ENCODE data around the gene ATOH8. TPM values are rescaled to one million over a fixed set of nuclear protein-coding genes. Genes with fewer than 3 reads are reported as not detected.

ATOH8 gene
- total RNA-seq, 1 experiment from 2014 or later, result 0.20 TPM

GRCh38 chr2:85744055-85744454 is 9.7 kb upstream of the ATOH8 start:
- no peak overlapping the region for H3K9ac ChIP-seq (ENCODE audit: extremely low read depth, insufficient read length, low read length)
- H3K4me3 Mint-ChIP-seq, result no peak overlapping the region
- no peaks in the 10 kb centered on the region; a peak in 1 of 7 replicates for H3K36me3 Mint-ChIP-seq (ENCODE audit: insufficient read depth in 1 of 3, low read depth in 3 of 3)
- H3T11ph ChIP-seq (ENCODE audit: low read length), result no peak overlapping the region
- H3K14ac ChIP-seq (ENCODE audit: insufficient read depth, low read length), result no peak overlapping the region
- H2BK20ac ChIP-seq (ENCODE audit: low read depth, low read length, poor library complexity, severe bottlenecking), result no peak overlapping the region
- no peak overlapping the region for H3K18ac ChIP-seq (ENCODE audit: insufficient read length, low read depth, low read length)
- H3K4me1 Mint-ChIP-seq, result peaks cover 13 to 24% of the 10 kb centered on the region in 2 experiments
- H2AFZ ChIP-seq (ENCODE audit: low read length), result no peak overlapping the region
- no peak overlapping the region for H2AK5ac ChIP-seq (ENCODE audit: insufficient read length, low read length)
- no peak overlapping the region for H4K5ac ChIP-seq (ENCODE audit: insufficient read length, low read depth, low read length)
- H3K27me3 Mint-ChIP-seq (ENCODE audit: low read depth), result peaks cover 78% of the 10 kb centered on the region
- H3K23me2 ChIP-seq (ENCODE audit: insufficient read length, low read depth, low read length, poor library complexity, severe bottlenecking), result no peaks in the 10 kb centered on the region
- no peaks in the 10 kb centered on the region for H3K9me3 ChIP-seq (ENCODE audit: control insufficient read depth, low read depth, low read length)
- no peak overlapping the region for H3K4me2 ChIP-seq (ENCODE audit: insufficient read depth, insufficient read length, low read length)
- H2BK120ac ChIP-seq (ENCODE audit: low read depth, low read length, poor library complexity, severe bottlenecking), result no peak overlapping the region
- TF ChIP-seq CTCF (conservative IDR thresholded peaks at IDR 0.05), result no peak
- H3K27ac Mint-ChIP-seq, result no peak overlapping the region
- no peak overlapping the region for H3K4ac ChIP-seq (ENCODE audit: low read depth, low read length)
- no peak for DNase-seq
- no peaks in the 10 kb centered on the region for H3K4me1 ChIP-seq (ENCODE audit: insufficient read depth, low read length)
- H4K20me1 ChIP-seq (ENCODE audit: control insufficient read depth, insufficient read depth, insufficient read length), result no peaks in the 10 kb centered on the region
- no peak overlapping the region for H3K56ac ChIP-seq (ENCODE audit: insufficient read length, low read depth, low read length)
- no peaks in the 10 kb centered on the region for H3K79me2 ChIP-seq (ENCODE audit: insufficient read depth, low read length)
- no peak overlapping the region for H2BK5ac ChIP-seq (ENCODE audit: insufficient read length, low read length)
- no peak overlapping the region for H2BK15ac ChIP-seq (ENCODE audit: low read depth, low read length)
- no peak overlapping the region for H4K91ac ChIP-seq (ENCODE audit: insufficient read length, low read depth, low read length)
- H3K27ac ChIP-seq (ENCODE audit: insufficient read length, low read depth, low read length), result no peak overlapping the region
- no peak overlapping the region for H4K8ac ChIP-seq (replicated peaks; ENCODE audit: insufficient read length, low read depth, low read length)
- no peak overlapping the region for H3K23ac ChIP-seq (ENCODE audit: insufficient read length, low read depth, low read length)
- peaks cover 0 to 3% of the 10 kb centered on the region in 2 experiments; a peak in 2 of 5 replicates for H3K9me3 Mint-ChIP-seq
- no peaks in the 10 kb centered on the region for H3K79me1 ChIP-seq (ENCODE audit: insufficient read depth, low read depth, low read length, poor library complexity, severe bottlenecking)
- WGBS (ENCODE audit: extremely low coverage, insufficient read length, low lambda C conversion rate), result no CpG with 5 or more reads among the region's 4 CpGs
- H2BK12ac ChIP-seq (ENCODE audit: insufficient read length, low read depth, low read length), result no peak overlapping the region
- H3K27me3 ChIP-seq (ENCODE audit: insufficient read depth, low read length), result no peaks in the 10 kb centered on the region; the same call in 1 of the 2 replicates
